ENCODE data around the gene ATP1A4.
"Not testable (repeated sequence)": the region's sequence is repeated elsewhere in the genome, so short reads cannot be mapped to it uniquely, and the experiment has no call there.

Gene ATP1A4

GRCh38 chr1:160123726-160124125, 27.7 kb upstream of the ATP1A4 start:
- no peak for DNase-seq

- no peak for DNase-seq
Observed at GRCh38 chr1:160124705-160125478, 26.5 kb upstream of the ATP1A4 start.

- no peak for DNase-seq
Observed at GRCh38 chr1:160125746-160126145, 25.7 kb upstream of the ATP1A4 start.

- DNase-seq, result not testable (repeated sequence)
Observed at GRCh38 chr1:160126342-160126741, 25.1 kb upstream of the ATP1A4 start.

- DNase-seq, result no peak
Observed at GRCh38 chr1:160127381-160127780, 24.0 kb upstream of the ATP1A4 start.

- DNase-seq, result peak in 1 of 14 donors; percentile 61
Observed at GRCh38 chr1:160127865-160128523, 23.4 kb upstream of the ATP1A4 start.

- DNase-seq, result no peak
Observed at GRCh38 chr1:160128636-160129035, 22.8 kb upstream of the ATP1A4 start.

GRCh38 chr1:160129046-160129445, 22.4 kb upstream of the ATP1A4 start:
- DNase-seq, result no peak

- DNase-seq, result no peak
Observed at GRCh38 chr1:160129558-160129957, 21.8 kb upstream of the ATP1A4 start.

- no peak for DNase-seq
Observed at GRCh38 chr1:160129966-160130365, 21.4 kb upstream of the ATP1A4 start.

GRCh38 chr1:160130486-160130885, 20.9 kb upstream of the ATP1A4 start:
- DNase-seq, result no peak

- DNase-seq, result no peak
Observed at GRCh38 chr1:160130939-160131338, 20.5 kb upstream of the ATP1A4 start.

GRCh38 chr1:160131803-160132565, 19.4 kb upstream of the ATP1A4 start:
- DNase-seq, result peak in 8 of 14 donors; percentile 33 to 86 (median 46)

GRCh38 chr1:160133990-160134770, 17.2 kb upstream of the ATP1A4 start:
- DNase-seq, result no peak

GRCh38 chr1:160134791-160135572, 16.4 kb upstream of the ATP1A4 start:
- no peak for DNase-seq

- no peak for DNase-seq
Observed at GRCh38 chr1:160136121-160136925, 15.1 kb upstream of the ATP1A4 start.

- no peak for DNase-seq
Observed at GRCh38 chr1:160136926-160137200, 14.5 kb upstream of the ATP1A4 start.

- DNase-seq, result peak in 1 of 14 donors; percentile 82
Observed at GRCh38 chr1:160137216-160137862, 14.1 kb upstream of the ATP1A4 start.

- DNase-seq, result no peak
Observed at GRCh38 chr1:160139840-160140239, 11.6 kb upstream of the ATP1A4 start.

GRCh38 chr1:160143695-160144094, 7.7 kb upstream of the ATP1A4 start:
- no peak for DNase-seq
